HG03025 (cell line): ENCODE results near the gene TTC34.

Source experiments
- ATAC-seq: cut with Tn5 transposase; IDR thresholded peaks from one replicate; pipeline ENCODE4 v1.9.1; 2021; ENCODE audit warnings: mild to moderate bottlenecking, moderate library complexity; ENCODE audit not compliant: unreplicated experiment, low FRiP score

Gene TTC34

DNA sequence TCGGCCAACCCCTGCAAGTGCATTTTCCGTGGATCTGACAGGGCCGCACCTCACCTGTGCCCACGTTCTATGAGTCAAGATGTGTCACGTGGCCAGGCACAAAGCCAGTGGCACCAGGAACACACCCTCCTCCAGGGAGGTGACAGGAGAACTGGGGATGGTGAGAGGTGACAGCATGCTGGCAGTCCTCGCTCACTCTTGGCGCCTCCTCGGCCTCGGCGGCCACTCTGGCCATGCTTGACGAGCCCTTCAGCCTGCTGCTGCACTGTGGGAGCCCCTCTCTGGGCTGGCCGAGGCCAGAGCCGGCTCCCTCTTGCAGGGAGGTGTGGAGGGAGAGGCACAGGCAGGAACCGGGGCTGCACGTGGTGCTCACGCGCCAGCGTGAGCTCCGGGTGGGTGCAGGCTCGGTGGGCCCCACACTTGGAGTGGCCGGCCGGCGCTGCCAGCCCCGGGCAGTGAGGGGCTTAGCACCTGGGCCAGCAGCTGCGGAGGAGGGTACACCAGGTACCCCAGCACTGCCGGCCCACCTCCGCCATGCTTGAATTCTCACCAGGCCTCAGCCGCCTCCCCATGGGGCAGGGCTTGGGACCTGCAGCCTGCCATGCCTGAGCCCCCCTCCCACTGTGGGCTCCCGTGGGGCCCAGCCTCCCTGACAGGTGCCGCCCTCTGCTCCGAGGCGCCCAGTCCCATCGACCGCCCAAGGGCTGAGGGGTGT is 11.6 kb upstream of the TTC34 start:
- ATAC-seq: no peak

DNA sequence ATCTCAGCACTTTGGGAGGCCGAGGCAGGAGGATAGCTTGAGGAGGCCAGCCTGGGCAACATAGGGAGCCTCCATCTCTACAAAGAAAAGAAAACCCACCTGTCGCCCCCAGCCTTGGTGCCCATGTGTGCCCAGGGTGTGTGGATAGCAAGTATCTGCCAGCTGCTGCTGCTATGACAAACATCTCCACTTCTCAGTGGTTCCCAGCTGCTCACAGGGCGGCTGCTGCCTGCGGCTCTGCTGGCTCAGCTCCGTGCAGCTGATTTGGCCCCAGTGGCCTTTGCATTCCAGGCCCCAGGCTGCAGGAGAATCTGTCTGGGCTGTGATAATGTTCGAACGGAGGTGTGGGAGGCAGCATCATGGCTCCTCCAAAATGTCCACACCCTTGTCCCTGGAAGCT is 10.6 kb upstream of the TTC34 start:
- no peak for ATAC-seq

DNA sequence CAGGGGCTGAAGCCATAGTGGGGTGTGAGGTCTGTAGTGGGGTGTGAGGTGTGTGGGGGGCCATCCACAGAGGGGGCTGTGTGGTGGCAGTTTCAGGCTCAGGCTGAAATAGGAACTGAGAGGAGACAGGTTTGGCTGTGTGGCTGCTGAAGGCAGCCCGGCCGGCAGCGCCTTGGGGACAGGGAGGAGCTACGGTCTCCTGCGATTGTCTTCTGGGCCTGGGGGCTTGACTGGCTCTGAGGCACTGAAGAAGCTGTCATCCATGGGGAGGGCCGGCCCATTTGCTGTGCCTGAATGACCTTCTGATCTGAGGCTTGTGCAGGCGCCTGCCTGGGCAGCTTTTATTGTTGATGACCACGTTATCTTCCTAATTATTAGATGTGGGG is 10.0 kb upstream of the TTC34 start:
- no peak for ATAC-seq

DNA sequence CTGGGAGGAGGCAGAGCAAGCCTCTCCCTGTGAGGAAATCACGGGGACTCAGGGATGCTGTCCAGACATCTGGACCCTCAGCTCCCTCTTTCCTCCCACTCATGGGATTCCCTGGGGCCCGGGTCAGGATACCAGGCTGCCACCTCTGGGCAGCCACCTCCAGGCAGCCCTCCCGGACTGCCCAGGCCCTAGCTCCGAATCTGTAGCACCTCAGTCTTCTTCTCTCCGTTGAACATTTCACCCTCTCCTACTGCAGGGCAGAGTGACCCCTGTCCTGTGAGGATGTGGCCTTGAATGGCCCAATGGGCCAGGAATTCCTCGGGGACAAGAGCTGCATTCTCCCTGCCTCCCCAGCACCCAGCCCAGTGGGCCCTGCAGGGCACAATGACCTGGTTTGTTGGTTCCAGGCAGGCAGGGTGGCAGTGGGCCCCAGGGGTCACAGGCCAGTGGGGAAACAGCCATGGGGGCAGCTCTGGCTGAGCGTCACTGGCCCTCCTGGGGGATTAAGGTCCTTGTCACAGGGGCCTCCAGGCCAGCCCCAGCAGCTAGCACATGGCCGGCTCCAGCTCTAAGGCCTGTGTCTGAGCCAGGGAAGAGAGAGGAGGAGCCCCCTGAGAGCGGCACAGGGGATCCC is 9.5 kb upstream of the TTC34 start:
- ATAC-seq: no peak

DNA sequence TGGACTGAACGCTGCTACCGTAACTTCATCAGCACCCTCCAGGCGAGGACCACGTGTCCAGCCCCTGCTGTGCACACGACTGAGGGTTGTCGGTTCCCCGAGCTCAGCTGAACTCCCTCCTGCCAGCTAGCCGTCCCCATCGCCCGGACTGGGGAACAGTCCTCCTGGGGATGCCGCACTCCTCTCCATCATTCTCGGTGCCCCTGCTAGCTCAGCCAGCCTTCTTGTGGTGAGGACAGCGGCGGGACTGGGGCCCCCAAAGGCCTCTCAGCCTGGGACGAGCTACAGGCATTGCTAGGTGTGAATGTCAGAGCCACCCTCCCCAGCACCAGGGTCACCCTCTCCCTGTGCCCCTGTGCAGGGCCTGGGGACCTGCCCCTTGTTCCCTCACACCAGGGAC is 8.8 kb upstream of the TTC34 start:
- ATAC-seq: no peak

DNA sequence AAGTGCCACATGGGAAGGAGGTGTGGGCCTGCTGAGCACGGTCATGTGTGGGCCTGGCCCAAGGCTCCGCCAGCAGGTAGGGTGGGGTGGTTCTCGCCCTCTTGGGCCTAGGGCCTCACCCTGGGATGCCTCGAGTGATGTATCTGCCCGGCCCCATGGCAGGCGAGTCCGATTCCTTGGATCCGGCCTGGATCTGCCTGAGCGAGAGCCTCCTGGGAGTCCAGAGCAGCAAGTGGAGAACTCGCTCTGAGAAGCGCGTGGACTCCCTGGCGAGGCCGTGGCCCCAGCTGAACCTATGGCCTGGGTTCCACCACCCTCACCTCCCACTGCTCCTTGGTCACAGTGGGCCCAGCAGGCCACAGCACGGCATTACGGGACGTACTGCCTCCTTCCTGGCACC is 8.2 kb upstream of the TTC34 start:
- no peak for ATAC-seq

DNA sequence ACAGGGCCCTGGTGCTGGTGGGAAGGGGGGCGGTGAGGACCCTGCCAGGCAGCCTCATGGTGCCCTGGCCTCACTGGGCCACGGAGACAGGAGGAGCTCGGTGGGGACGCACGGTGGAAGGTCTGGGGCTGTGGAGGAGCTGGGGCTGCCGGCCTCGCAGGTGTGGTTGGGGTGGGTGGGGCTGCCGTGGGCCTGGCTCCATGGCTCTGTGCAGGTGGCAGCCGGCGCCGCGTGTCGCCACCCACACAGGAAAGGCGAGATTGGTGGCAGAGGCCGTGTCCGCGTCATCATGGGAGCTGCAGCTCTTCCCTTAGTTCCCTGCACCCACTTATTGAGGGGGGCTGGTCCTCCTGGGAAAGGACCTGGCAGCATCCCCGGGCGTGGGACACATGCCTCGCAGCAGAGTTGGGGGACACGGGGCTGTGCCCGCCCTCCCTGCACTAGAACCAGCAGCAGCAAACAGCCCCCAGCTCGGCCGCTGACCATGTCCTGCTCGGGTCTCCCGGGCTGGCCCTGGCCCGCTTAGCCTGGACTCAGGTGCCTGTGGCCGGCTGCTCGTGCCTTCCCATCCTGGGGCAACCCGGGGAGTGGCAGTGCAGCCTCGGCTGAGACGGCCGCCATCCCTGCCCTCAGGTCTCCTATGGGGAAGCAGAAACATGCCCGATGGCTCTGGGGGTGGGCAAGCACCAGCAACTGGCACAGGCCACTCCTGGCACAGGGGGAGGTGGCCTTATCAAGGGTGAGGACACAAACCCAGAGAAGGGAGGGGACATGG is 7.5 kb upstream of the TTC34 start:
- ATAC-seq: no peak

DNA sequence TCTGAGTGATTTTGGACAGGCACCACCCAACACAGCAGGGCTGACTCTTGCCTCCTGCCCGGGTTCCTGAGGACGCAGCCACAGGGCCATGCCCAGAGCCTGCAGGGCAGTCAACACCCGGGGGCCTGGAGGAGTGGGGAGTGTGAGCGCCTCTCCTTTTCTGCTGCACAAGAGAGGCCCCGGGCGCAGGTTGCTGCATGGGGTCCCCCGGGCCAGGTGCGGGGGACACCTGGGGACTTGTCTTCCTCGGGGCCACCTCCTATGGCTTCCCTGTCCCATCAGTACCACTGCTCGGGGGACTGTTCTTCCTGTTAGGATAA is 6.9 kb upstream of the TTC34 start:
- no peak for ATAC-seq

DNA sequence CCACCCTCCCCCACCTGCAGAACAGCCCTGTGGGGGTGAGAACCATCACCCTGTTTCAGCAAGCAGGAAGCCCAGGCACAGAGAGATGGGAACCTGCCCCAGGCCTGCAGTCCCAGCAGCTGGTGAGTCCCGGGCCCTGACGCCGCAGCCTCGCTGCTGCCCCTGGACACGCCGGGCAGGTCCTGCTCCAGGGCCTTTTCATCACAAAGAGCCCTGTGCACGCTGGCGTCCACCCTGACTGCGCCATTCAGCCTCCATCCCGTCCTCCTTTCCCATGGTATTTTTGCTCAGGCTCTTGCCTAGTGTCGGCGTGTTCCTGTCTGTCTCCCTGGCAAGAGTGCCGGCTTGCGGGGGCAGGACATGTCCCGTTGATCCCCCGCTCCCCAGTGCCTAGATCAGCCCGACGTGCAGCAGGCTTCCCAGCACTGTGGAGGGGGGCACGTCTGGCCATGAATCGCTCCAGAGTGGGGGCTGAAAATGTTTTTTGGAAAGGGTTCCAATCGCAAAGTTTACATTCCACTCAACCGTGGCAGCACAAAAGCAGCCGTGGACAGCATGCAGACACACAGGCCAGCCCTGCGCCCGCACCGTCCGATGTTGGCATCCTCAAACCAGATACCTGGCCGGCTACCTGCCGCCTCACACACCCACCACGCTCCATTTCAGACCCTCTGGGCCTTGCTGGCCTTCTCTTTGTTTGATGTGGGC is 6.3 kb upstream of the TTC34 start:
- ATAC-seq: no peak

DNA sequence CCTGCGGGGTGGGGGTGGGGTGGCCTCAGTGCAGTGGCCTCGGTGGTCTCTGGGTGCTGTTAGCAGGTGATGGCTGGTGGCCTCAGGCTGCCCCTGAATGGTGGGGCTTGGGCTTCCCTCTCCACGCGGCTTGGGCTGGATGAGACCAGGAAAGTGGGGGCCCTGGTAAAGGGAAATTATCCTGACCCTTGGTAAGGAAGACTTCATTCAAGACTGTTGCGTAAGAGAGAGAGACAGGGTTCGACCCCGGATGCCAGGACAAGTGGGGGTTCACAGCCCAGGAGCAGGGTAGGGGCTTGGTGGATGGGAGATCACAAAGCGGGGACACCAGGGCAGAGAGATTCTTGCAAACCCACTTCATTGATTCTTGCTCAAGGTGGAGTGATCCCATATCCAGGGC is 5.5 kb upstream of the TTC34 start:
- no peak for ATAC-seq

DNA sequence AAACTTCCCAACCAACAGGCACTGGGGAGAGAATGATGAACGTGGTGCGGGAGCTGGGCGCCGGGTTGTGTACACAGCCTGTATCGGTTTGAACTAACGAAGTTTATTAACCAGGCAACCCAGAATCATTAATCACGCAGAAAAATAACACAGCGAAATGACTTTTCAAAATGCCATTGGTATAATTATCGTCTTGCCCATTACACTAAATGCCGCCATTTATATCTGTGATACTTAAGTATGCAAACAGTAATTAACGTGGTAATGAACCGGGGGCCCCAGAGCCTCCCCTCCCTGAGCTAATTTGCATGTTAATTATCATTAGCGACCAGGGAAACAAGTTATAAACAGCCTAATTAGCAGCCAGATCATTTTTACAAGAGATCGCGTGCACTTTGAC is 5.1 kb upstream of the TTC34 start:
- ATAC-seq: no peak

DNA sequence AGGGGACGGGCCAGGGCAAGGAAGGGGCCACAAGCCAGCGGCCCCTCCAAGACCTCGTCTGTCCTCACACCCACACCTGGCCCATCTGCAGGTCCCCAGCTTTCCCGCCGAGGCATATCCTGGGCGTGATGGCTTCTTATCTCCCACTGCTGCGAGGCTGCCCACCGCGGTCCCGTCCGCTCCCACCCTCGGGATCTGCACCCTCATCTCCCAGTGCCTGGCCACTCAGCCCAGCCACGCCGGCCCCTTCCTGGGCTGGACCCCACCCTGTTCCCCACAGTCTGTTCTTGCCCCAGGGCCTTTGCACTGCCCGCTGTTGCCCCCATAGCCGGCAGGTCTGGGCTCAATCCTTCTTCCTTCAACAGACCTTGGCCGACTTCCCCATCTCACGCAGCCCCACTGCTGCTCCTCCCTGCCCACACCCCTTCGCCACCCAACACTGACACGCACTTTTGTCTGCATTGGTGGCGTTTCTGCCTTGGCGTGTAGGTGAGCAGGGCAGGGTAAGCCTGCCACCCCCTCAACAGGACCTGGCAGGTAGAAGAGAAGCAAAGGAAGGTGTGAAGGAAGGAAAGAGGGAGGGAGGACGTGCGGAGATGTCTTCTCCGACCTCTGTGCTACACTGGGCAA is 4.4 kb upstream of the TTC34 start:
- no peak for ATAC-seq

DNA sequence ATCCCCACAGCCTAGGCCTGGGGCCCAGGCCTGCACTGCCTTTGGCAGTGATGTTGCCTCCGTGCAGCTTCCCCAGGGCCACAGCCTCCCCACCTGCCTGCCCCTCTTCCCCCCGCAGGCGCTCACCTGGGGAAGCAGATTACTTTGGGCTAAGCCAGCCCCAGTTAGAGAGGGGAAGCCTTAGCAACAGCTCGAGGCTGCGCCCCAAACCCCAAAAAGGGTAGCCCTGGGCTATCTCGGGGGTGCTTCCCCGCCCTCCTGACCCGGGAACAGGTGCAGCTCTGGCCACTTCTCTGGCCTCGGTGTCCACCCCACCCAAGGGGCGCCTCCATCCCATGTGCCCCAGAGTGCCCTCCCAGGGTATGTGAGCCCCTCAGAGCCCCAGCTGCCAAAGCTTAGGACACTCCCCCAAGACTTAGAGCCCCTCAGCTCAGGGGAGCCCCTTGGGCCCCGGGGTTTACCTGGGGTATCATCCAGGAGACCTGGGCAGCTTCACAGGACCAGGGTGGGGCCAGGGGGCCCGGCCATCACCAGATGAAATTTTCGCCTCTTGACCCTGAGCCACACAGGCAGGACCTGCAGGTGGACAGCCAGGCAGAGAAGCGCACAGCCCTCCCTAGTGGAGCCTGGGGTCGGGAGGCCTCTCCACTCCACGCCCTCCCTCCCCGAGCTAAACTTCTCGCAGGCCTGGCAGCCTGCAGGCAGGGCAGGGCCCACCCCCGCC is 3.3 kb upstream of the TTC34 start:
- no peak for ATAC-seq

DNA sequence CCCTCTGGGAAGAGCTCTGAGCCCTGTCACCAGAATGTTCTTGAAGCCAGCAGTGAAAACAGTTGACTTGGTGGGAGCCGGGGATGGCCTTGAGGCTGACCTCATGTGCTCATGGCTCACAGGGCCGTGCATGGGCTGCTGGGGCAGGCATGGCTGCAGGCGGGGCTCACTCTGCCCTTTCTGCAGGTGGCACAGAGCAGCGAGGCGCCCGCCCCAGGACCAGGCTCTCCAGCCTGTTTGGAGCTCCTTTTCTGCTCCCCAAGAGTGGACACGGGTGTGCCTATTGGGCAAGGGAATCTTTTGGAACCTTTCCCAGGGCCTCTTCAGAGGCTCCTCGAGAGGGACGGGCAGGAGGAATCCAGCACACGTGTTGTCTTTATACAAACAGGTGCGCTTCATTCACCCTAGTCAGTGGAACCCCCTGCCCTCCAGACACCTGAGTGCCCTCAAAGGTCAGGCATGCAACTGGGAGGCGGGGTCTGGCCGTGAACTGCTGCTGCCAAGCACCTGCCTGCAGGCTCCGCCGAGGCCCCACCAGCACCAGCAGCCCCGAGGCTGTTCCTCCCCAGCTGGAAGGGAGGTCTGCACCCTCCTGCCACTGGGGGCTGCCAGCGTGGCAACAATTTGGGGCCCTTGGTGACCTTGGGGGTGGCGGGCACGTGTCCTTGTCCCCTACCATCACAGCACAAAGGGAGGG is 2.6 kb upstream of the TTC34 start:
- no peak for ATAC-seq

DNA sequence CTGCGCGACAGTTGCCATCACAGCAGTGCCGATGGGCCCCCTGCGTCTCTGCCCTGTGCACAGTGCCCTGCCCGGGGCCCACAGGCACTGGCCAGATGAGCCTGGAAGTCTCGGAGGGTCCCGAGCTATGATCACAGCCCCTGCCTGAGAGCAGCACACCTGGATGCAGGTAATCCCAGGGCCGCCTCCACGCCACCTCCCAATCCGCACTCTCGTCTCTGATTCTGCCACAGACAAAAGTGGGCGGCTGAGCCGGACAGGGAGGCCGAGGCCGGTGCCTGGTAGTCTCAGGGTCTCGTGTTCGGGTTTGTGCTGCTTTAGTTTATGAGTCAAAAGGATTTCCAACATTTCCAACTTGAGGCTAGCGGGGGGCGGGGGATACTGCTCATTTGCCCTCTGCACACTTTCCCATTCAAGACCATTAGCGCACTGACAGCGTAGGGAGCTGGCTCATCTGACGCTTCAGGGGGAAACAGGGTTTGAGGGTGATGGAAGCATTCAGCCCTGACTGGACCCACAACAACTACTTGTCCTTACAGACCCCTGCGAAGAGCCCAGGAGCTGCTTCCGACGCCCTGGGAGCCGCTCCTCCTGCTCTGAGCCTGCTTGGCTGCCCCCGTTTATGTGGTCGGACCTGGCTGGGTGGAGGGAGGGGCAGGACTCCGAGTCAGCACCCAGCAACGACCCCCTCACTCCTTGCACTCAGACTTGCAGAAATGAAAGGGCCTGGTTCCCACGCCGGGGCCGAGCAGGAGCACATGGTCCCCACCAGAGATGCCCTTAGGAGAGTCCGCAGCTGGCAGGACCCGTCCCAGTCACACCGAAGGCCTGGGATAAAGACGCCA is 1.8 kb upstream of the TTC34 start:
- no peak for ATAC-seq

DNA sequence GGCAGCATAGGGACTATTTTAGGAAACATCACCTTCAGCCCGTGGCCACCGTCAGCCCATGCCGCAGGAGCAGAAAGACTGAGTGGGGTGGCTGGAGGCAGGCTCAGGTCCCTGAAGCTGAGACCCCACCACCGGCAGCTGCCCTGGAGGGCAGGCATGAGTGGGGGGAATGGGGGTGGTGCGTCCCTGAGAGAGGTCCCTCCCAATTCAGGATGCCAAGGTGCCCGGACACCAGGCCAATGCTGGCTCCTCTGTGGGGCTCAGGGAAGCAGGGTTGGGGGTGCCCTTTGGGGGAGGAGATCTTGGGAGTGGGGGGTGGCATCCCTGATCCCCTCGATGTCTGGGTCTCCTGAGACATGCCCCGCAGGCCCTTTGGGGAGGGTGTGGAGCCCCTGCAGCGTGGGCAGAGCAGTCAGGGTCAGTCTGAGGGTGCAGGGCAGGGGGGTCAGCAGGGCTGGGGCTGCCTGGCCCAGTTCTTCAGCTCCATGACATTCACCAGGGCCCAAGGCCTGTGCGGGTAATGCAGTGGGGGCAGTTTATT is 998 bp upstream of the TTC34 start:
- ATAC-seq: no peak

DNA sequence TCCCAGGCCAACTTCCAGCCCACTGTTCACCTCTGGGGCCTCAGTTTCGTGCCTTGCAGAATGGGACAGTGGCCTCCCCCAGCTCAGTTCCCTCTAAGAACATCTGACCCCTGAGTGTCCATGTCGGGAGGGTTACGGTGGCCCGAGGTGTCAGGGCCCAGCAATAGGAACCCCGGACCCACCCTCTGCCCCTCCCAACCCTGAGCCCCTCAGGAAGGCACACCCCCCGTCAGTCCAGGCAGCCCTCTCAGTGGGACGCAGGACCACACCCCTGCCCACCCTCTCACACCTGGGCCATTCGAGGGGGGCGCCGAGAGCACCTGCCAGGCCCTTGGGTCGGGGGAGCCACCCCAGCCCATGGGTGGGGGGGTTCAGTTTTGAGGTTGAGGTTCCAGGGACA is 447 bp downstream of the TTC34 start:
- no peak for ATAC-seq

DNA sequence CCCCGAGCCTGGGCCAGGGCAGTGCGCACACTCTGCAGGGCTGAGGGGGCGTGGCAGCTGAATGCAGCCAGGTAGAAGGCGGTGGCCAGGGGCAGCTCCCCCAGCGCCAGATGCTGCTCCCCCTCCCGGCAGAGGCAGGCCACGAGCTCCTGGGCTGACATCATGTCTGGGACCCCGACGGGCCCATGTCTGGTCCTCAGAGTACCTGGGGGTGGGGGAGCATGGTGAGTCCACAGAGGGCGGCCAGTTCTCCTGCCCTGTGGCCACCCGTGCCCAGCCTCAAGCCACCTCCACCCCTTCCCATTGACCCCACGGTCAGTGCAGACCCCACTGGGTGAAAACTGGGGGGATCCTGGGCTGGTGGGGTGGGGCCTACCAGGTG is 838 bp downstream of the TTC34 start:
- ATAC-seq: no peak
